Femur (tissue), 1 donor: ENCODE measurements around the gene ZDHHC1.

Experiments
- DNase-seq: peaks from one replicate; pipeline ENCODE4 v3.0.0-alpha.2; 2017

The ZDHHC1 gene

GRCh38 chr16:67350324-67350723 lies 66.0 kb downstream of the ZDHHC1 start:
- no peak for DNase-seq

- DNase-seq: no peak
Observed at GRCh38 chr16:67349172-67349571, 67.1 kb downstream of the ZDHHC1 start.

DNA sequence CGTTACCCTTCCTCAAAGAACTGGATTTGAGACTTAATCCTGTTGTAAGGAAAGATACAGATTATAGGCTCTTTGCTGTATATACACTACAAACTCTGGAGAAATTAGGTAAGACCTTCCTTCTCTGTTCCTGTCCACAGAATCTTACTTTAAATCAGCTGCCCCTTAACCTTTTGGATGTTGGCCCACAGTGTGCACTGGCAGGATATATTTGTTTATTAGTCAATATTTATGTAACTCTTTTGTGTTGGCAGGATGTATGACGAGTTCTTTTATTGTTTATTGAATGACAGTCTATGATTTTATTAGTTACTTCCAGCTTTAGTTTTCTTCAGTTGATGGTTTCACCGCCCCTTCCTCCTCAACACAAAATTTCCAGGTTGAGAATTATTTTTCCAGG lies 69.9 kb downstream of the ZDHHC1 start:
- no peak for DNase-seq

- no peak for DNase-seq
Observed at GRCh38 chr16:67345401-67345800, 70.9 kb downstream of the ZDHHC1 start.
